Ovary (tissue), 9 donors: ENCODE measurements around the gene SLC1A7. TPM values are rescaled to one million over a fixed set of nuclear protein-coding genes. Genes with fewer than 3 reads are reported as not detected.

Experiments used
- DNase-seq, 5 donors: peaks; one replicate each; pipeline ENCODE4 v3.0.0-alpha.2; 2019 to 2020
- H3K27ac ChIP-seq, 2 donors: fragments of 200-600 bp; one replicate each; pipeline versions ENCODE4 v1.5.1 to v1.8.0; 2019 to 2022
- H3K27me3 ChIP-seq: fragments of 200-600 bp; one replicate; pipeline ENCODE4 v1.8.0; 2022
- H3K36me3 ChIP-seq: fragments of 200-600 bp; sonication (generic); one replicate; pipeline ENCODE4 v1.5.1; 2019
- H3K4me1 ChIP-seq: one replicate; pipeline ENCODE4 v1.8.1; 2013; ENCODE audit warnings: mild to moderate bottlenecking, moderate library complexity; ENCODE audit not compliant: insufficient read depth
- H3K4me3 ChIP-seq: fragments of 200-600 bp; sonication (generic); one replicate; pipeline ENCODE4 v1.5.1; 2017
- H3K9me3 ChIP-seq, 2 donors: fragments of 200-600 bp in 1 of 2; sonication (generic) in 1 of 2; one replicate each; pipeline versions ENCODE4 v1.5.1 to v1.8.1; 2013 to 2019; ENCODE audit warnings: mild to moderate bottlenecking in 1 of 2, moderate library complexity in 1 of 2
- EP300 ChIP-seq: sonication (generic); formaldehyde crosslinking; IDR thresholded peaks from one replicate; pipeline ENCODE4 v1.6.1; 2017; ENCODE audit warnings: antibody characterized with exemption
- POLR2A ChIP-seq: fragments of 450-650 bp; IDR thresholded peaks from one replicate; pipeline ENCODE4 v1.6.1; 2017; ENCODE audit warnings: antibody characterized with exemption, mild to moderate bottlenecking, moderate library complexity
- WGBS, 3 donors: extraction: QIAGEN DNeasy Blood & Tissue Kit in 1 of 3; methylation state at CpG; one replicate each; pipeline versions ENCODE4 v1.1.5 to v1.1.7; 2013 to 2017; 5-methylcytosine and 5-hydroxymethylcytosine counted together
- intact Hi-C, 4 donors: fragments of 100-400 bp; cut with DNase I; formaldehyde crosslinking; loops; one replicate each; pipeline versions ENCODE4 v1.11.0 to v1.15.1; 2022 to 2023
- polyA plus RNA-seq, 2 donors: library from polyadenylated mRNA; stranded (reverse); fragments of 200-250 nt in 1 of 2; fragments of 350-450 nt in 1 of 2; fragmentation: Illumina TruSeq in 1 of 2; extraction: RNeasy Lipid Tissue Mini Kit (QIAGEN cat#74804) in 1 of 2; gene quantifications; one replicate each; pipeline ENCODE4 v1.2.3, GENCODE V29; 2013 to 2014
- total RNA-seq, 7 donors: library from RNA; depleted of rRNA in 2 of 7; stranded (reverse); fragments of >200 nt in 2 of 7; fragmentation: NEBNext Ultra II Directional in 3 of 7; extraction: Animal tissue kit (Norgen Biotek cat#: 25700) in 3 of 7; gene quantifications; one replicate each; pipeline versions ENCODE4 v1.1.0 to v1.2.4, GENCODE V29; 2016 to 2023
- TF ChIP-seq, protein P1 (sequence below), 3 donors: fragments of 450-650 bp in 2 of 3; fragments of 200-600 bp in 1 of 3; IDR thresholded peaks; one replicate each; pipeline versions ENCODE4 v1.5.1 to v1.8.0; 2016 to 2022; ENCODE audit warnings: antibody characterized with exemption in 3 of 3, mild to moderate bottlenecking in 1 of 3
- donor health status: DM: no; HTN: no; CAD: no; lungs with moderate emphysema.
- donor health status: DM: no; HTN: no; CAD: no.
- donor health status: Bipolar disorder and iron deficiency.
- donor health status: DM: yes; HTN: yes; CAD: no.
- donor health status: DM: no; HTN: no; CAD: no.
- donor health status: DM: yes; HTN: yes; CAD: no.

Gene SLC1A7
- total and polyA plus RNA-seq, 9 donors: 0.25 to 0.28 TPM; not detected in 7

DNA sequence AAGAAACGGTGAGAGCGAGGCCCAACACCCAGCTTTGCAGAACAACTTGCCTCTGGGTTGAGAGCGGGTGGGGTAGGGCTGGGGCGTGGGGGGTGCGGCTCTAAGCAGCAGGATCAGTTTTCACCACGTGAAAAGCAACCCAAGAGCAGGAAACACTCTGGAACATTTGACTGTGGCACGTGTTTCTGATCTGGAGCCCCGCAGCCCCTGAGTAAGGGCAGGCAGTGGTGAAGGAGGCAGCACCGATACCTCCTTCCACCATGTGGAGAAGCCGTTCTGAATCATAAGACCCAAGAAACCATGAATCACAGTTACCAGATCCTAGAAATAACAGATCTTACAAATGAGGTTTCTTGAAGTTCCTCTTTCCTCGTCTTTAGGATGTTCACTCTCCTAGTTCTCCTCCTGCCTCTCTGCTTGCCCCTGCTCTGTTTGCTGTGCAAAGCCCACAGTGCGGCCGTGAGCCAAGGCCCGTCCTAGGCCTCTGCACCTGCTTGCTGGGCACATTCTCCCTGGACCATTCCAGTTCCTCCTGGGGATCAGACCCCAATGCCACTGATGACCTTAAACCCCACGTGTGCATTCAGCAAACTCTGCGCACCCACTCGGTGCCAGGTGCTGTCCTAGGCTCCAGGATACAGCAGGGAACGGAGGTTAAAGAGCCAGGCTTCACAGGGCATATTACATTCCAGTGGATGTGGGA lies 31.9 kb downstream of the SLC1A7 start:
- peaks cover 10% of the 10 kb centered on the region for H3K4me1 ChIP-seq
- no peaks in the 10 kb centered on the region for H3K27me3 ChIP-seq
- TF ChIP-seq POLR2A: no peak
- no peak for TF ChIP-seq EP300
- TF ChIP-seq, protein P1, sequence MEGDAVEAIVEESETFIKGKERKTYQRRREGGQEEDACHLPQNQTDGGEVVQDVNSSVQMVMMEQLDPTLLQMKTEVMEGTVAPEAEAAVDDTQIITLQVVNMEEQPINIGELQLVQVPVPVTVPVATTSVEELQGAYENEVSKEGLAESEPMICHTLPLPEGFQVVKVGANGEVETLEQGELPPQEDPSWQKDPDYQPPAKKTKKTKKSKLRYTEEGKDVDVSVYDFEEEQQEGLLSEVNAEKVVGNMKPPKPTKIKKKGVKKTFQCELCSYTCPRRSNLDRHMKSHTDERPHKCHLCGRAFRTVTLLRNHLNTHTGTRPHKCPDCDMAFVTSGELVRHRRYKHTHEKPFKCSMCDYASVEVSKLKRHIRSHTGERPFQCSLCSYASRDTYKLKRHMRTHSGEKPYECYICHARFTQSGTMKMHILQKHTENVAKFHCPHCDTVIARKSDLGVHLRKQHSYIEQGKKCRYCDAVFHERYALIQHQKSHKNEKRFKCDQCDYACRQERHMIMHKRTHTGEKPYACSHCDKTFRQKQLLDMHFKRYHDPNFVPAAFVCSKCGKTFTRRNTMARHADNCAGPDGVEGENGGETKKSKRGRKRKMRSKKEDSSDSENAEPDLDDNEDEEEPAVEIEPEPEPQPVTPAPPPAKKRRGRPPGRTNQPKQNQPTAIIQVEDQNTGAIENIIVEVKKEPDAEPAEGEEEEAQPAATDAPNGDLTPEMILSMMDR (IDR thresholded peaks at IDR 0.05): no peak
- no peaks in the 10 kb centered on the region for H3K36me3 ChIP-seq
- intact Hi-C loops: no loop called here
- no peak for DNase-seq
- H3K27ac ChIP-seq: no peak overlapping the region
- H3K4me3 ChIP-seq: no peak overlapping the region
- 64 to 77% (median 71%) methylated on average over 18 of the region's 18 CpGs for WGBS, 3 donors
- no peaks in the 10 kb centered on the region for H3K9me3 ChIP-seq

DNA sequence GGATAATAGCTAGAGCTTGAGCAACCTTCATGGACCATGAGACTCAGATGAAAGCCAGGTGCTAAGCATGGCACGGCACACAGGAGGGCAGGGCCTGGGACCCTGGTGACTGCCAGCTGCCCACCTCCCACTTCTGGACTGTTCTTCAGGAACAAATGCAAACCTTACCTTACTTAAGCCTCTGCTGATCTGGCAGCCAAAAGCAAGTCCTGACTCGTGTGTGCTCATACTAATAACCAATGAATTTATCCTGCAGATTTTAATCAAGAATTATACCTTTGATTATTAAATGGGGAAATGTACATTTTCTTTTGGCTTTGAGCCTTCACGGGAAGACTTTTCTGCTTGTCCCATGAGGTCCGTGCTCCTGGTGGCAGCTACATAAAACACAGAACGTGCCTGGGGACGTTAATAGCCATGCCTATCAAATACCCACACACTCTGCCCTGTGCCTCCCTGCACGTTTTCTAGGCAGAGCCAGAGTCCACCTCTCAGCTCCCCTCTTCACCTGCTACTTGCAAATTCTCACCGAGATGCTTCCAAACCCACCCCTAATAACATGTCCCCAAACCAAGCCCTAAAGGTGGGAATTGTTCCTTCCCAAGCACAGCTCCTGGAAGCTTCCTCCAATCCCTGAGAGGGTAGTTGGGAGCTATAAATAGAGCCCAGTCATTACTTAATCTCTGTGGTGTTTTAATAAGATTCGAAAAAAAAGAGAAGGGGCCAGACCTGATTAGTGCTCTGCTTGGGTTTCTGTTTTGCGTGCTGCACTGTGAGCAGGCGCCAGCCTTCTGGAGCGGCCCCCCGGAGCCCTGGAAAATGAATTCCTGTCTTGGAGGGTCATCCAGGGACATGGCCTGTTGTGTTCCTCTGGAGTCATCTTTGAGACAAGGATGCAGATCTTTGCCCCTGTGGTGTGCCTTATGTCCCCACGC lies 33.5 kb downstream of the SLC1A7 start:
- H3K4me3 ChIP-seq: no peak overlapping the region
- H3K4me1 ChIP-seq: peaks cover 5% of the 10 kb centered on the region
- no peaks in the 10 kb centered on the region for H3K27me3 ChIP-seq
- WGBS, 3 donors: 59 to 70% (median 62%) methylated on average over 14 of the region's 14 CpGs
- H3K36me3 ChIP-seq: no peaks in the 10 kb centered on the region
- no peak for DNase-seq
- no peak overlapping the region for H3K27ac ChIP-seq
- TF ChIP-seq EP300: no peak
- no peak for TF ChIP-seq POLR2A
- TF ChIP-seq, protein P1 (IDR thresholded peaks at IDR 0.05): no peak
- no peaks in the 10 kb centered on the region for H3K9me3 ChIP-seq
- intact Hi-C loops: no loop called here

DNA sequence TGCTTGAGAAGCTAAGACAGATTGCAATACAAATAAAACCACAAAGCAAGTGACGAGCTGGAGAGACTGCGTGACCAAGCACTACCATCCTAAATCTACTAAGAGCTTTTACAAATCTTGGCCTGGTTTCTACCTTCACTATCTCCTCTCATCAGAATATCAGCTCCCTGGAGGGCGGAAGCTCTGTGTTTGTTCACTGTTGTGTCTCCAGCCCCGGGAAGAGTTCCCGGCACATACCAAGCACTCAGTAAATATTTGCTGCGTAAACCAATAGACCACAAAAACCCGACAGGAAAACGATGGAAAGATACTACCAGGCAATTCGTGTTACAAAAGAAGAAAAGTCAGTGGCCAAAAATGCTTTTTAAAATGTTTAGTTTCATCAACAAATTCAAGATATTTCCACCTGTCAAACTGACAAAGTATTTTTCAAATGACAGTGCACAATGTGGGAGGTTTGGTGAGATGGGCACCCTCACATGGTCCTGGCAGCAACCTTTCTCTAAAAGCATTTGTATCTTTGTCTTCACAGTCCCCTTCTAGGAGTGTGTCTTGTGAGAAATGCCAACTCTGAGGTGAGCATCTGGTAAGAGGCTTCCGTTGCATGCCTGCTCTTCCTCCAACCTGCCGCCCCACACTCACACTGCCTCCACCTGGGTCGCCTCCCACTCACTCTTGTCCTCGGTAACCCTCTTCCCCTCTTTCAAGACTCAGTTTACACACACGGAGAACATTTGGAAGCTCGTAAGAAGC lies 34.7 kb downstream of the SLC1A7 start:
- TF ChIP-seq, protein P1 (IDR thresholded peaks at IDR 0.05): no peak

DNA sequence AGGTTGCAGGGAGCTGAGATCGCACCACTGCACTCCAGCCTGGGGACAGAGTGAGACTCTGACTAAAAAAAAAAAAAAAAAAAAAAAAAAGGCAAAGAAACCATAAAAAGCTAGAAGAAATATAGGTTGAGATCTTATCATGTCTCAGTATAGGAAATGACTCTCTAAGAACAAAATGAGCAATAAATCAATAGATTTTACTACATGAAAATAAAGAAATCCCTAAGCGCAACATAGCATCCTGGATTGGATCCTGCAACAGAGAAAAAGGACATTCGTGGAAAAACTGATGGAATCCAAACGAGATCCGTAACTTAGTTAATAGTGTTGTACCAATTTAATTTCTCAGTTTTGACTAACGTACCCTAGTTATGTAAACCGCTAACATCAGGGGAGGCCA lies 35.3 kb downstream of the SLC1A7 start:
- no peak for DNase-seq
- intact Hi-C loops: no loop called here
- Histone ChIP-seq H3K4me3 (no peak overlapping the region), H3K36me3 (no peaks in the 10 kb centered on the region), H3K4me1 (peaks cover 5% of the 10 kb centered on the region), H3K27ac (no peak overlapping the region), H3K9me3 (no peaks in the 10 kb centered on the region), H3K27me3 (no peaks in the 10 kb centered on the region)
- WGBS, 3 donors: 88 to 92% (median 89%) methylated on average over 7 of the region's 7 CpGs
- no peak for TF ChIP-seq EP300

More for the DNA sequence above, 34.7 kb downstream of the SLC1A7 start:
- Histone ChIP-seq H3K9me3 (no peaks in the 10 kb centered on the region), H3K4me1 (peaks cover 5% of the 10 kb centered on the region), H3K27ac (no peak overlapping the region), H3K27me3 (no peaks in the 10 kb centered on the region), H3K4me3 (no peak overlapping the region), H3K36me3 (no peaks in the 10 kb centered on the region)
- intact Hi-C loops: no loop called here
- DNase-seq: no peak
- 55 to 68% (median 60%) methylated on average over 15 of the region's 15 CpGs for WGBS, 3 donors
